Lung (tissue), 13 donors: ENCODE results near the gene YY2. TPM values are rescaled to one million over a fixed set of nuclear protein-coding genes. Genes with fewer than 3 reads are reported as not detected.
A peak's percentile ranks its signal among the peaks of the same experiment; 100 is the strongest.

Source experiments
- ATAC-seq: fragments of 200-7000 bp; cut with Tn5 transposase; one replicate; pipeline ENCODE4 v1.9.1; 2020; ENCODE audit warnings: moderate number of reproducible peaks; ENCODE audit not compliant: insufficient read depth, low FRiP score
- DNase-seq, 3 donors: peaks; one replicate each; pipeline ENCODE4 v3.0.0-alpha.2; 2013 to 2017
- H3K27ac ChIP-seq, 2 donors: one replicate each; pipeline ENCODE4 v1.5.1; 2013; ENCODE audit warnings: mild to moderate bottlenecking in 2 of 2, moderate library complexity in 2 of 2, control low read depth in 1 of 2, inconsistent platforms in 1 of 2, low read depth in 1 of 2, low read length in 1 of 2
- H3K27me3 ChIP-seq, 3 donors: one replicate each; pipeline ENCODE4 v1.5.1; 2013; ENCODE audit warnings: low read length in 2 of 3; ENCODE audit not compliant: control insufficient read depth in 3 of 3, insufficient read depth in 3 of 3
- H3K36me3 ChIP-seq, 4 donors: one replicate each; pipeline ENCODE4 v1.5.1; 2013; ENCODE audit warnings: low read length in 4 of 4, mild to moderate bottlenecking in 1 of 4, moderate library complexity in 1 of 4; ENCODE audit not compliant: control insufficient read depth in 4 of 4, insufficient read depth in 4 of 4
- H3K4me1 ChIP-seq, 5 donors: one replicate each; pipeline ENCODE4 v1.5.1; 2013; ENCODE audit warnings: low read length in 5 of 5, mild to moderate bottlenecking in 2 of 5, moderate library complexity in 1 of 5; ENCODE audit not compliant: control insufficient read depth in 5 of 5, insufficient read depth in 5 of 5
- H3K4me3 ChIP-seq: one replicate; pipeline ENCODE4 v1.5.1; 2013; ENCODE audit warnings: mild to moderate bottlenecking, control low read depth, moderate library complexity
- H3K9ac ChIP-seq, 2 donors: one replicate each; pipeline ENCODE4 v1.5.1; 2013; ENCODE audit warnings: low read length in 2 of 2, control low read depth in 1 of 2; ENCODE audit not compliant: insufficient read depth in 1 of 2
- H3K9me3 ChIP-seq, 4 donors: one replicate each; pipeline ENCODE4 v1.5.1; 2013; ENCODE audit warnings: low read length in 3 of 4, mild to moderate bottlenecking in 1 of 4, moderate library complexity in 1 of 4; ENCODE audit not compliant: control insufficient read depth in 4 of 4, insufficient read depth in 3 of 4
- CTCF ChIP-seq: IDR thresholded peaks from 2 replicates; pipeline ENCODE4 v1.5.1; 2012; ENCODE audit warnings: mild to moderate bottlenecking; ENCODE audit errors: control extremely low read depth, extremely low read depth
- WGBS, 2 donors: extraction: QIAGEN DNeasy Blood & Tissue Kit; methylation state at CpG; one replicate each; pipeline ENCODE4 v1.1.7; 2013; 5-methylcytosine and 5-hydroxymethylcytosine counted together
- polyA plus RNA-seq, 2 donors: library from polyadenylated mRNA; stranded (reverse); fragments of 200-250 nt; gene quantifications; one replicate each; pipeline ENCODE4 v1.2.1, GENCODE V29; 2013
- small RNA-seq: library from RNA; depleted of rRNA; stranded (forward); fragments of <200 nt; gene quantifications from one replicate; pipeline ENCODE3, GENCODE V24; 2014; ENCODE audit warnings: low replicate concordance
- total RNA-seq, 2 donors: library from RNA; depleted of rRNA in 1 of 2; stranded (reverse); fragments of >200 nt in 1 of 2; gene quantifications; one replicate each; pipeline ENCODE4 v1.2.1, GENCODE V29; 2014 to 2021
- donor health status: control.
- donor health status: control.
- donor health status: Bipolar disorder and iron deficiency.
- donor health status: healthy.
- donor health status: DM: yes; HTN: yes; CAD: no.

The YY2 gene
- total and polyA plus RNA-seq, 4 donors: 0.77 to 4.1 (median 1.4) TPM

DNA sequence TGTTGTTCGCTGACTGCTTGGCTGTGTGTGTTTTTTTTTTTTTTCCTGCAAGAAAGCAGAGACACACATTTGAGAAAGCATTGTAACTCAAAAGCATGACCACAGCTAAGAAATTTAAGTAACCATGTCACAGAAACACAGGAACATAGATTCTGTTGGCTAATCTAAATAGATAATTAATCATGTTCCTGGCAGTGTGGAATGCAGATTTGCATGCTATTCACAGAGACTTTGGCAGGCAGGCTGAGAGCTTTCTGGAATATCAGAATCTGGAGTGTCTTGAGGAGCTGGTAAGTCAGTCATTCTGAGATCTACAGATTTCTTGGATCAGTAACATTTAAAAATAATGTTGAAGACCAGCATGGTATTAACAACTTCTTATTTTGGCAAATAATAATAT, 51.5 kb downstream of the YY2 start:
- H3K36me3 ChIP-seq: no peaks in the 10 kb centered on the region
- H3K27me3 ChIP-seq: peaks cover 0 to 3% (median 2%) of the 10 kb centered on the region in 3 donors
- no peak overlapping the region for H3K27ac ChIP-seq
- H3K9ac ChIP-seq: no peak overlapping the region
- DNase-seq (peak in 2 of 3 donors; percentile 41 to 44), ATAC-seq (no peak)
- 59 to 73% methylated on average over 1 of the region's 1 CpG for WGBS, 2 donors
- H3K4me1 ChIP-seq: peaks cover 0 to 3% (median 0%) of the 10 kb centered on the region in 5 donors
- H3K4me3 ChIP-seq: no peak overlapping the region
- H3K9me3 ChIP-seq: peaks cover 0 to 2% (median 1%) of the 10 kb centered on the region in 4 donors
- TF ChIP-seq CTCF: no peak

Small RNA genes lying within 50 kb of the gene (small RNA-seq; reads per million reads assigned to genes)
- not detected for gene U73479.1

Other genes starting within 250 kb of the YY2 start
- gene KLHL34, start 197.7 kb upstream of the YY2 start, total RNA-seq: under 1 TPM in 1 of 2 donors, not detected in 1; 0.06 TPM
- under 1 TPM in 1 of 2 donors, not detected in 1; 0.03 TPM for gene KLHL34, start 197.7 kb upstream of the YY2 start, polyA plus RNA-seq
- 1 to 10 TPM in 1 of 2 donors, not detected in 1; 2.3 TPM for gene SMPX, start 97.9 kb upstream of the YY2 start, total RNA-seq
- under 1 TPM in 1 of 2 donors, not detected in 1; 0.08 TPM for gene SMPX, start 97.9 kb upstream of the YY2 start, polyA plus RNA-seq
- 10 to 100 TPM; 13.7 to 21.7 TPM for gene MBTPS2, start 16.4 kb upstream of the YY2 start, total RNA-seq
- 1 to 10 TPM; 2.0 to 7.1 TPM for gene MBTPS2, start 16.4 kb upstream of the YY2 start, polyA plus RNA-seq
- gene SMS, start 84.7 kb downstream of the YY2 start, total RNA-seq: 10 to 100 TPM; 54.3 to 55.9 TPM
- 10 to 100 TPM; 47.5 to 50.3 TPM for gene SMS, start 84.7 kb downstream of the YY2 start, polyA plus RNA-seq
- 10 to 100 TPM in 1 of 2 donors, 1 to 10 TPM in 1; 3.6 to 15.4 TPM for gene PHEX, start 176.3 kb downstream of the YY2 start, total RNA-seq
- gene PHEX, start 176.3 kb downstream of the YY2 start, polyA plus RNA-seq: 1 to 10 TPM in 1 of 2 donors, under 1 TPM in 1; 0.59 to 4.0 TPM